NCI-H1694 treated with DMSO at 0.1 percent for 48 hours (cell line): ENCODE data around the gene RUNX2.

Experiments used
- DNase-seq: peaks from one replicate; lab custom pipeline; 2025; lab: John Stamatoyannopoulos, UW

The RUNX2 gene

DNA sequence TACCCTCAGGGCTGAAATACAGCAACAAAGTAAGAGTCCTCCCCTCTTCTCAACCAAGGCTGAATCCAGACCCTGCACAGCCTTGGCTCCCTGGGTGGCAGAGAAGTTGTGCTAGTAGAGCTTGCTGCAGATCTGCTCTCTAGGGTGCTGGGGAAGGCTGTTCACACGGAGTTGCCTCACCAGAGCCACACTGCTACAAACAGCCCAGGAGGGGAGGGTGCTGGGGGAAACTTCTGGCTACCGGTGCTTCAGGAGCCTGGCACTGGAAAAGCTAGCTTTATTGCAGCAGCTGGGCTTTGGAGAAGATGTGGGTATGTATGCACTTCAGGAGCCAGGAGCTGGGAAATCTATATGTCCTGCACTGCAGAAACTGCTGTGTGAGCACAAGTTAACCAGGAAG lies 87.2 kb downstream of the RUNX2 start:
- no peak for DNase-seq

DNA sequence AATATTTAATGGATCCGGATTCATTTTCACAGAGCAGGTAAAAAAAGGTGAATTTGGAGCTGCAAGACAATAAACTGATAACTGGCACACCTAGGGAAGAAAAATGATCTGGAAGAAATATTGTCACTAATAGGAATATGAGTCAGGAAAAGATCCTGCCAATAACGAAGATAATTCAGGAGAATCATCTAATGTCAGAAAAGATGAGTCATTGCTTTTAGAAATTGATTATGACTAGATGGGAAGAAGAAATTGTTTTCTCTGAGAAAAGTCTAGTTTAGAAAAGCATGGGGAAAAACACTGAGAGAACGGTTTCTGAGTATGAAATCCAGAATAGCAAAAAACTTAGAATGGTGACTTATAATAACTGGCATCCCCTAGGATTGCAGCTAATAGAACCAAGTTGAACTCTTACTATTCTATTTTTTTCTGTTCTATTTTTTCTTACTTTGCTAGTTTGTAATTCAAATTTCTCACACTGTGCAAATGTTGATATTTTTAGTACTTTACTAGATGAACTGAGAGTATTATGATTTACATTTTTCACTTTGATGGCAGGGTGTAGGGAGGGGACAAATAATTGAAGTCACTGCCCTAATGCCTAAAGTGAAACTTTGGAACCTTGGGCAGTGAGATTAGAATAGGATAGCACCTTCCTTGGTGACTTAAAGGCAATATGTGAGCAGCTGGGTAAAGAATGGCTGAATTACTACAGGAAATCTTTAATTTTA lies 87.8 kb downstream of the RUNX2 start:
- DNase-seq, result no peak

DNA sequence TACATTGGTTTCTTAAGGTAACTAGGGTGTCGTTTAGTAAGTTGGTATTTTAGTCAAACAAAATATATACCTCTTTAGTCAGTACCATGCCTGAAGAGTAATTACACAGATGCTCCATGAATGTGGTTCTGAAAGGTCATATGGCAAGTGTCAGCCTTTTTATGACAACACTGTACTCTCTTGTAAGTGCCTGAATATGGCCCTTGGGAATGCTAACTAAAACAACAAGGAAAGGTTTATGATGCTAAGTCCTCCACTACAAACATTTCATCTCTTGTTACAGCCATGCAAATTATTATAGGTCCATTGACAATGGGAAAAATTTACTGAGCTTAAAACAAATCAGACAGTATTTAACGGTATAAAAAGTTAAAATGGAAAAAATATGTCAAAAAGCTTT lies 88.6 kb downstream of the RUNX2 start:
- DNase-seq, result no peak

GRCh38 chr6:45417436-45417835 lies 89.3 kb downstream of the RUNX2 start:
- DNase-seq, result no peak

- peak; percentile 15 for DNase-seq
These were observed 91.5 kb downstream of the RUNX2 start for GRCh38 chr6:45419571-45420082.

- no peak for DNase-seq
These were observed 92.2 kb downstream of the RUNX2 start for GRCh38 chr6:45420083-45420908.

DNA sequence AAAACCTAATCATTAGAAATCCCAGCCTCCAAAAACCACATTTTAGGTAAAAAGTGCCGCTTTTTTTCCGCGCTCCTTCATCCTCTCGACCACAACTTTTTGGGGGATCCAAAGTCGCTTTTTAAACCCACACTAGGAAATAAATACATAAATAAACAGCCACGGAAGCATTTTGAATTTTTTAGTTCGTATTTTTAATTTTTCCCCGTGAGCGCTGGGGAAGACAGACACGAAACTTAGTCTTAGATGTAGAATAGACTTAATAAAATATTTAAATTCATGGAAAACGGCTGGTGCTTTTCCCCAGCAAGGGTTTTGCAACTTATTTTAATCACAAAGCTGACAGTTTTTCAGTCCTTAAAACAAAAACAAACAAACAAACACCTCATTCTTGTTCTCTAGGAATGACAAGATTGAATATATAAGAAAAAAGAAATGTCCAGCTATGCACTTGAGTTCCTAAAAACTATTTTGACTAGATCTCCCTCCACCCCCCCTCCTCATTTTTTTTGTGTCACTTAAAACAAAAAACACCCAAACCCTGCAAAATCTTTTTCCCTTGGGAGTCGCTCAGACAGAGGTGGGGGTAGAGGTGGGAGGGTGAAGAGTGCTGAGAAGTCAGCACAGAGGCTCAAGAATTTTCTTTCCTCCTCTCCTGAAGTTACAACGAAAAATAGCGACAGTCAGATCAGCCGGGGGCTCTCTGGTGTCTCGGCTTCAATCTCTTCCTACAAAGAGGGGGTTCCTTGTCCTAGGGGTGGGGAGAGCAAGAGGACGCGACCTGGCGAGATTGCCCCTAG lies 93.0 kb downstream of the RUNX2 start:
- no peak for DNase-seq

DNA sequence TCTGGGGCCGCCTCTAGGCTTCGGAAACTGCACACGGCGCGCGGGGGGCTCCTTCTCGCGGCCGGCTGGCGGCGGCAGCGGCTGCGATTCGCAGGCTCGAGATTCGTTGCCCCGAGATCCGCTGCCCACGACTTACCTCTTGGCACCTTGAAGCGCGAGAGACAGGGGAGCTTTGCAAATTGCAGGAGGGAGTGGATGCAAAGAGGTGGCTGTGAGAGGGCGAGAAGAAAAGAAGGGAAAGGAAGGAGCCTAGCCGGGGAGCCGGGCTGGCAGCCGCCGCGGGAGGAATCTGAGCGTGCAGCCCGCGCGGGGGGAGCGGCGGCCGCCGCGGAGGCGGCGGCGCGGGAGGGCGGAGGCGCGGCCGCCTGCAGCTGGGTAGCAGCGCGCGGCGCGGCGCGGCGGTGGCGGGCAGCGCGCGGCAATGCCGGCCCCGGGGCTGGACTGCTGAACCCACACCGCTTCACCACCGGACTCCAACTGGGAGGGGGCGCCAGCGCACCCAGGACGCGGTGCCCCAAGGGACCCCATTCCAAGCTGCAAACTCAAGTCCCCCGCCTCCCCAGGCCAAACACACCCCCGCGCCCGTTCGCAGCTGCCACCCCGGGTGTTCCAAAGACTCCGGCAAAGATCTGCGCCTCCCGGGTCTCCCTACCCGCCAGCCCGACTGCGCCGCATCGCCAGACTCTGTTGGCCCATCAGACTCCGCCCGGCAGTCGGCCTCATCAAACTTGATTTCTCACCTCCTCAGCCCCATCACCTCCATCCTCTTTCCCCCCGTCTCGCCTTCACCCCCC lies 93.8 kb downstream of the RUNX2 start:
- DNase-seq, result no peak

DNA sequence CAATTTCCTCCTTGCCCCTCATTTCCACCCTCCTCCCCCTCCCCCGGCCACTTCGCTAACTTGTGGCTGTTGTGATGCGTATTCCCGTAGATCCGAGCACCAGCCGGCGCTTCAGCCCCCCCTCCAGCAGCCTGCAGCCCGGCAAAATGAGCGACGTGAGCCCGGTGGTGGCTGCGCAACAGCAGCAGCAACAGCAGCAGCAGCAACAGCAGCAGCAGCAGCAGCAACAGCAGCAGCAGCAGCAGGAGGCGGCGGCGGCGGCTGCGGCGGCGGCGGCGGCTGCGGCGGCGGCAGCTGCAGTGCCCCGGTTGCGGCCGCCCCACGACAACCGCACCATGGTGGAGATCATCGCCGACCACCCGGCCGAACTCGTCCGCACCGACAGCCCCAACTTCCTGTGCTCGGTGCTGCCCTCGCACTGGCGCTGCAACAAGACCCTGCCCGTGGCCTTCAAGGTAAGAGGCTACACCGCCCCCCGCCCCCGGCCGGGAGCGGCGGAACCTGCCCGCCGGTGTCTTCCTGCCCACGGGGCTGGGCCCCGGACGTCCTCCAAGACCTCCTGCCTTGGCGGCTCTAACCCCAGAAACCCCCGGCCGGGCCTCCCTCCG lies 94.5 kb downstream of the RUNX2 start:
- no peak for DNase-seq

- DNase-seq, result no peak
These were observed 95.1 kb downstream of the RUNX2 start for GRCh38 chr6:45423111-45423823.

- no peak for DNase-seq
These were observed 95.8 kb downstream of the RUNX2 start for GRCh38 chr6:45423824-45424450.

GRCh38 chr6:45424451-45424861 lies 96.3 kb downstream of the RUNX2 start:
- DNase-seq, result no peak

DNA sequence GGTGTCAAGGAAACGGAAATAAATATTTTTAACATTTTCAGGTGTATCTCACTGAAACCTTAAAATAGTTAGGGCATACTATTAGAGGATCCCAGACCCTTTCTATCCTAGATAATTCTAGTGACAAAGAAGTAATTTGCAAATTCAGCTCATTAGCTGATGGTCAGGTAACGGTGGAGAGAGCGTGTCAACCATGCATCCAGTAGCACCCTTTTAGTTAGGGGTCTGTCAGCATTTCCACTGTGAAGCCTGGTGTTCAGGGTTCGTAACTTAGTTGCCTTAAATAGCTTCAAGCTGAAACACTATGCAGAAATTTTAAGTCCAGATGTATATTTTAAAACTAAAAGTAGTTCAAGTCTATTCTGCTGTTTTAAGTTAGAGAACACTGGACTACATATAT lies 98.1 kb downstream of the RUNX2 start:
- no peak for DNase-seq

DNA sequence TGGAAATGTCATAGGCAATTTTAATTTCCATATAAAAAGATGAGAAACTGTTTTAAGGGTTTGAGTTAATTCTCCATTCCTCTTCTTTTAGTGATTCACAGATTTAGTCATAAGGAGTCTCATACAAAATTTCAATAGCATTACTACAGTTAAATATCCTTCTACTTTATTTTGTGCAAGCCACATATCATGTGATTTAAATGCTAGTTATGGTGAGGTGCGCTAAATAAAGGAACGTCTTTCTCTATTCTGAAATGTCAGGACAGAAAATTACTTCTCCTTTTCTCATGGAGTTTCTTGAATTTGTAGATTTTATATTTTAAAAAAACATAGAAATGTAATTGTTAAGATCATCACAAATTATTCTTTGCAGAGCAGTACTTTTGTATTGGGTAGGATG lies 99.6 kb downstream of the RUNX2 start:
- no peak for DNase-seq

DNA sequence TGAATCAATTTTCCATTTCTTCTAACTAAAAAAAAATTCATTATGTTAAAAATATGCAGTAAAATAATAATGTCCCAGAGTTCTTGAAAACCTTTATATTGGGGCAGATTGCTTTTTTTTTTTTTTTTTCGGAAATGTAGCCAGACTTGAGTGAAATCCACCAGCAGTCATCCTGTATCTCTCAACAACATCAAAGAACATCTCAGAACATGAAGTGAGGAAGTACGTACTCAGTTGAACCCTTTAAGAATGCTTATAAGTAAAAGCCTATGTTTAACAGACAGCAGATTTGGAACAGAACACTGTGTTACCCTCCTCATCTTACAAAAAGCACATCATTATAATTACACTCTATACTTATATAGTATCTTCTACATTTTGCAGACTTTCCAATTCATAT lies 100.6 kb downstream of the RUNX2 start:
- no peak for DNase-seq

- DNase-seq, result no peak
These were observed 102.6 kb downstream of the RUNX2 start for GRCh38 chr6:45430590-45431202.

- no peak for DNase-seq
These were observed 103.4 kb downstream of the RUNX2 start for GRCh38 chr6:45431317-45432065.

GRCh38 chr6:45432977-45433376 lies 104.8 kb downstream of the RUNX2 start:
- DNase-seq, result no peak
